Measurements from ENCODE around the gene NT5C2.
"Not testable (repeated sequence)": the region's sequence is repeated elsewhere in the genome, so short reads cannot be mapped to it uniquely, and the experiment has no call there.

The NT5C2 gene

GRCh38 chr10:103163766-103164403, 29.2 kb downstream of the NT5C2 start:
- DNase-seq (ENCODE audit: low read depth in 2 of 2), result not testable (repeated sequence)

- no peak for DNase-seq (ENCODE audit: low read depth in 2 of 2)
These were observed 35.8 kb downstream of the NT5C2 start for GRCh38 chr10:103157246-103157645.

- no peak for DNase-seq (ENCODE audit: low read depth in 2 of 2)
These were observed 37.5 kb downstream of the NT5C2 start for GRCh38 chr10:103155471-103156085.

DNA sequence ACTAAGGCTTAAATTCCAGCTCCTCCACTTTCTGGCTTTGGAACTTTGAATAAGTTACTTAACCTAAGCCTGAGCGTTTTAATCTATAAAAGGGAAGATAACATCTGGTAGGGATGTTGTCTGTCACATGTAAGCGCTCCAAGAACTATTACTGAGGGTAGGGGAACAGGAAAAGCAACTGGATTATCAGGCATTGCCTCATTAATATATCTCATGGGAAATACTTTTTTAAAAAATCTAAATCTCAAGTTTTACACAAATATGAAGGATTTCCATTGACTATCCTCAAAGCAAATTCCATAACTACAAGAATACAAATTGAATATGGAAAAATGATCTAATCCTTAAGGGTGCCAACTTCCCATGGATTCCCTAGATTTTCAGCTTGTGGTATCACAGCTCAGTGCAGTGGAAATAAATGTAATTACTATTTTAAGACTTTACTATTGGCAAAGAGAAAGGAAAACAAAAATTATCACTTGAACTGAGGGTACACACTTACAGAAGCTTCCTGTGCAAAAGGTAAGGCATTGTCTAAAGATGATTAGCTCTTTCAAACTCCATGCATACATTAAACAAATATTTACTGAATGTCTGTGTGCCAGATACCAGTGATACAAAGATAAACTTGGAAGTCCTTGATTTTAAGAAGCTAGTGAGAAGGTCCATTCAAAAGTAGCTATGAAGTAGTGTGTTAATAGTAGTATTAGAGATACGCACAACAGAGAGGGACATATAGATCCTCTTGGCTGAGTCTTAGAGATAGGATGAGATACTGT, 38.4 kb downstream of the NT5C2 start:
- no peak for DNase-seq (ENCODE audit: low read depth in 2 of 2)

DNA sequence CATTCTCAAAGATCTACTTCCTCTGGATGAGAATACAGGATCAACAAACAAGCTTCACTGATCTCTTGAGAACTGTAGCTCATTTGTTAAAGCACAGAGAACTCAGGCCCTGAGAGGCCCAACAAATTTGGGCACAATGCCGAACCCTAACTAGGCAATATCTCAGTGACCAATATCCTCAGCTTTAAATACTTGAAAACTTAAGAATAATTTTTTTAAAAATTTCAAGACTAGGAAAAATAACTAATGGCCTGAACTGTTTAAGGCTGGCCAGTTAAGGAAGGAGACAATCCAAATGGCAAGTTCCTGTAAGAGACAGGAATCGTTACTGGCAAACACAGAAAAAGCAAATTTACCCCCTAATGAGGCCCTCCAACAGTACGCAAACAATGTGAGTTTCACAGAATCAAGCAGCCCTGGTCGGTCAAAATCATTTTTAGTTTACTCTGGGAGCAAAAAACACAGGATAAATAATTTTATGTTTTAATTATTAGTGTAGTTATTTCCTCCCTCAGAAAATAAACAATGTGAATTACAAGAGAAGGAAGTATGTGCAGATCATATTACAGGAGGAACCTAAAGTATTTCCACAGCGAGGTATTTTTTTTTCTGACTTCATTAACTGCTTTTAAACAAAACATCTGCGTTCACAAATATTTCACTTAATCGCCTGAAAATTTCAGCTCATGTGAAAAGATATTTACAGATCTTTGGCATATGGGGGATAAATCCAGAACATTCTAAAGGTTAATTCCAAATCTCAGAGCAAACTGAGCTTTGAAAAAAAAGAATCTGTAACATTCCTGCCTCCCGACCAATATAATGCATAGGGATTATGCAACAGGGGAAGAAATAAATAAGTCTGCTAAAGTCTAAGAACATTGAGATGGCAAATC, 39.5 kb downstream of the NT5C2 start:
- no peak for DNase-seq (ENCODE audit: low read depth in 2 of 2)

- DNase-seq (ENCODE audit: low read depth in 2 of 2), result no peak
These were observed 43.0 kb downstream of the NT5C2 start for GRCh38 chr10:103149991-103150622.

DNA sequence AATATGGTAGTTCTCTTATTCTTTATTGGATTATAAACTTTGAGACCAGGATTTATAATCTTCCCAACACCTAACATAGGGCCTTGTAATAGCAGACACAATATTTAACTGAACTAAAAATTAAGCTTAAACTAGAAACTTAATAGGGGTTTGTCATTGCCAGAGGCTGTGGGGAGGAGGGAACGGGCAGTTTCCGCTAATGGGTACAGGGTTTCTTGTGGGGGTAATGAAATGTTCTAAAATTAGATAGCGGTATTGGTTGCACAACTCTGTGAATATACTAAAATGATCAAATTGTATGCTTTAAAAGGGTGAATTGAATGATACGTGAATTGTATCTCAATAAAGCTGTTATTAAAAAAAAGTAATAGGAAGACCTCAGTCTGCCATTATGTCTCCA, 45.4 kb downstream of the NT5C2 start:
- no peak for DNase-seq (ENCODE audit: low read depth in 2 of 2)

- no peak for DNase-seq (ENCODE audit: low read depth in 2 of 2)
These were observed 47.1 kb downstream of the NT5C2 start for GRCh38 chr10:103145860-103146466.

DNA sequence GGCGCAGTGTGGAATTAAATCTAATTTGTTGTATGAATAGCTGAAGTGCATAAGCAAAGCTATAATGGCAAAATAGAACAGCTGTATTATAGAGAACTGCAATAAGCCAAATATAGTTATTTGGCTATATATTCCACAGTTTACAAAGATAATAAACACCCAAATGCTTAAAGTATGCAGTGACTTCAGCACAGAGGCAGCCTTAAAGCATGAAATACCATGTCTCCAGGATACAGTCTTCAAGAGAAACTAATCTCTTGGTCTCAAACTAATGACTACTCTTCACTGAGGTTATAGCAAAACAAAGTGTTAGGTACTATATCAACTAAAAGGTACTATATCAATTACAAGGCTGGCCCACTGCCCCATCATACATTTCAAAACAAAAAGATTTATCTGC, 48.0 kb downstream of the NT5C2 start:
- DNase-seq (ENCODE audit: low read depth in 2 of 2), result no peak

GRCh38 chr10:103144041-103144440, 49.0 kb downstream of the NT5C2 start:
- DNase-seq (ENCODE audit: low read depth in 2 of 2), result no peak

DNA sequence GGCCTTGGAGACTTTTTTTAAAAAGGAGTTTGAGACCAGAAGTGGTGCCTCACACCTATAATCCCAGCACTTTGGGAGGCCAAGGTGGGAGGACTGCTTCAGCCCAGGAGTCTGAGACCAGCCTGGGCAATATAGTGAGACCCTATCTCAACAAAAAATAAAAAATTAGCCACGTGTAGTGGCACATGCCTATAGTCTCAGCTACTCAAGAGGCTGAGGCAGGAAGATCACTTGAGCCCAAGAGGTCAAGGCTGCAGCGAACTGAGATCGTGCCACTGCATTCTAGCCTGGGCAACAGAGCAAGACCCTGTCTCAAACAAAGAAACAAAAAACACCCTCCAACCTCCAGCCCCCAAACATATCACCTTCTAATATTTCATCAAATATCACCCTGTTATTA, 49.4 kb downstream of the NT5C2 start:
- not testable (repeated sequence) for DNase-seq (ENCODE audit: low read depth in 2 of 2)

DNA sequence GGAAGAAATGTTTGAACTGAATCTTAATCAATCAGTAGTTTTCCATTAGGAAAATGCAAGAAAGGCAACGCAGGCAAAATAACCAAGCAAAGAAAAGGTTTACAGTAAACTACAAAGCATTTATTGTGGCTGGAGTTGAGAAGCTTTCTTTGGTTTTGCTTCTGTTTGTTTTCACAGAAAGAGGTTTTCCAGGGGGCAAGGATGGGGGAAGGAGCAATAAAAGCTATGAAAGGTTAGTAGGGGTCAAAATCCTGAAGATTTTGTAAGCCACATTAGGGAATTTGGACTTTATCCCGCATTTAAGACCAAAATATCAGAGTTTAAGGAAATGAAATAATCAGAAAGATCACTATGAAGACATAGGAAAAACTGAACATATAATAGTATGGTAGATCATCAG, 51.1 kb downstream of the NT5C2 start:
- DNase-seq (ENCODE audit: low read depth in 2 of 2), result no peak

- no peak for DNase-seq (ENCODE audit: low read depth in 2 of 2)
These were observed 52.6 kb downstream of the NT5C2 start for GRCh38 chr10:103140469-103140868.

GRCh38 chr10:103139803-103140202, 53.3 kb downstream of the NT5C2 start:
- no peak for DNase-seq (ENCODE audit: low read depth in 2 of 2)

DNA sequence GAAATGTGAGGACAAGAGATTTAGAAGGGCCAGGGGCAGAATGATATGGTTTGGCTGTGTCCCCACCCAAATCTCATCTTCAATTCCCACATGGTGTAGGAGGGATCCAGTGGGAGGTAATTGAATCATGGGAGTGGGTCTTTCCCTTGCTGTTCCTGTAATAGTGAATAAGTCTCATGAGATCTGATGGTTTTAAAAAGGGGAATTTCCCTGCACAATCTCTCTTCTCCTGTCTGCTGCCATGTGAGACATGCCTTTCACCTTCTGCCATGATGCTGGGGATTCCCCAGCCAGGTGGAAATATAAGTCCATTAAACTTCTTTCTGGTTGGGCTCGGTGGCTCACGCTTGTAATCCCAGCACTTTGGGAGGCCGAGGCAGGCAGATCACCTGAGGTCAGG, 57.9 kb downstream of the NT5C2 start:
- DNase-seq (ENCODE audit: low read depth in 2 of 2), result not testable (repeated sequence)

DNA sequence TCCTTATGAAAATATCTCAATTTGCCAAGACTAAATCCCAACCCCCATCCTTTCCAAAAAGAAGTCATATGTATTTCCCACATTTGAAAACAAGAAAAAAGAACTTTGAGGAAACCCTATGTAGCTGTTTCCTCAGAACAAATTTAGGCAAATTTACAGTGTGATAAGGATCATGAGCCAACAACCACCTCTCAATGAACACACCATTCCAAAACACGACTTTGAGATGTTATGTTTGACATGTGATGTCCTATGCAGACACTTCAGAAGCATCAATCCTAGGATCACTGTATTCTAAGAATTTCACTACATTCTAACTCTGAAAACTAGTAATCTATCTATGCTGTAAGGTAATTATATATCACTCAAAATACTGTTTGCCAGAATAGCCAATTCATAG, 62.2 kb downstream of the NT5C2 start:
- no peak for DNase-seq (ENCODE audit: low read depth in 2 of 2)

- DNase-seq (ENCODE audit: low read depth in 2 of 2), result not testable (repeated sequence)
These were observed 62.9 kb downstream of the NT5C2 start for GRCh38 chr10:103130180-103130579.

- no peak for DNase-seq (ENCODE audit: low read depth in 2 of 2)
These were observed 65.8 kb downstream of the NT5C2 start for GRCh38 chr10:103127241-103127640.

DNA sequence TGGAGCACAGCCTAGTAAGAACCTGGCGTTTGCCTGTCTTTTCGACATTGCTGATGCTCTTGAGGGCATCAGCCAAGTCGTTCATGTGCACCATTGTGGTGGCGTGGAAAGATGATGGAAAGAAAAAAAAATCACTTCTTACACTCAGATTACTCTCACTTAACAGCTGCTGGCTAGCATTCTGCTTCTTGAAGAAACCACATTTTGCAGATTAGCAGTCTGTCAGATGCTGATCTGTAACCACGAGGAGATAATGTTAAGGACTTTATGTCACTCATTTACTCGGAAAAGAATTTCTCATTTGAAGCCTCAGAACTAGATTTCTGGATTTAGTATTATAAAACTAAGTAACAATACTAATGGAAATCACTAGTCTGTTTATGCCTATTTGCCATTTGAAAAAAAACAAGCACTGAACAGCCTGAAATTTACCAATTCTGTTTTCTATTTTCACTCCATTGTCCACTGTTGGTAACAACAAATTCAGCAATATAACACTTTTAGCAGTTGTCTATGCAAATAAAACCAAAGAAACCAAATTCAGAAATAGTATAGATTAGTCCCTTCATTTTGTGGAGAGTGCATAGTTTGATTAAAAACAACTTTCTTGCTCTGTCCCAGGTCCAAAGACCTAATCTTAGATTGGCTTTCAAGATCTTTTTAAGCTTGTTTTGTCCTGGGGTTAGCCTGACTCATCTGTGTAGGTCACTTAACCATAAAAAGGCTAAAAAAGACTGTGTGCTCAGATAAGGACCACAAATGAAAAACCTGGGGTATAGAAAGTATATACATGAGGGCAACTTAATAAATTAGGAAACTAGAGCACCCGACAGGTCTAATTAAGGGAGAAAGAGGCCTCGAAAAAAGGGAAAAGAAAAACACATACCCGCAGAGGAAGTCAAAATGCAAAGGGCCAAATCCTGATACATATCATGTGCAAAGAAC, 67.5 kb downstream of the NT5C2 start:
- DNase-seq (ENCODE audit: low read depth in 2 of 2), result no peak
